Fibroblast of the aortic adventitia (primary cell): ENCODE measurements around the gene SLC1A3. TPM values are rescaled to one million over a fixed set of nuclear protein-coding genes. Genes with fewer than 3 reads are reported as not detected.

Source experiments
- DNase-seq: peaks from one replicate; pipeline ENCODE4 v3.0.0-alpha.2; 2010; ENCODE audit warnings: low read depth
- H3K4me3 ChIP-seq: 2 replicates; pipeline ENCODE4 v1.5.1; 2011; ENCODE audit warnings: low read depth, mild to moderate bottlenecking, control low read depth, low read length, moderate library complexity
- small RNA-seq: library from RNA; depleted of rRNA; stranded (forward); fragments of <200 nt; gene quantifications from one replicate; pipeline ENCODE3, GENCODE V24; 2012
- total RNA-seq: library from RNA; depleted of rRNA; stranded (reverse); fragments of >200 nt; gene quantifications from 2 replicates; pipeline ENCODE4 v1.2.3, GENCODE V29; 2012; ENCODE audit warnings: low replicate concordance
- TF ChIP-seq, protein P1 (sequence below): IDR thresholded peaks from 2 replicates; pipeline ENCODE4 v1.5.1; 2011; ENCODE audit warnings: mild to moderate bottlenecking, low read length, control low read depth, inconsistent platforms; ENCODE audit not compliant: insufficient read depth

SLC1A3 gene
- total RNA-seq, 1 donor = 3.7 TPM

GRCh38 chr5:36734422-36734821 is 128.0 kb downstream of the SLC1A3 start:
- DNase-seq = peak; percentile 52
- H3K4me3 ChIP-seq = no peak overlapping the region
- TF ChIP-seq, protein P1, sequence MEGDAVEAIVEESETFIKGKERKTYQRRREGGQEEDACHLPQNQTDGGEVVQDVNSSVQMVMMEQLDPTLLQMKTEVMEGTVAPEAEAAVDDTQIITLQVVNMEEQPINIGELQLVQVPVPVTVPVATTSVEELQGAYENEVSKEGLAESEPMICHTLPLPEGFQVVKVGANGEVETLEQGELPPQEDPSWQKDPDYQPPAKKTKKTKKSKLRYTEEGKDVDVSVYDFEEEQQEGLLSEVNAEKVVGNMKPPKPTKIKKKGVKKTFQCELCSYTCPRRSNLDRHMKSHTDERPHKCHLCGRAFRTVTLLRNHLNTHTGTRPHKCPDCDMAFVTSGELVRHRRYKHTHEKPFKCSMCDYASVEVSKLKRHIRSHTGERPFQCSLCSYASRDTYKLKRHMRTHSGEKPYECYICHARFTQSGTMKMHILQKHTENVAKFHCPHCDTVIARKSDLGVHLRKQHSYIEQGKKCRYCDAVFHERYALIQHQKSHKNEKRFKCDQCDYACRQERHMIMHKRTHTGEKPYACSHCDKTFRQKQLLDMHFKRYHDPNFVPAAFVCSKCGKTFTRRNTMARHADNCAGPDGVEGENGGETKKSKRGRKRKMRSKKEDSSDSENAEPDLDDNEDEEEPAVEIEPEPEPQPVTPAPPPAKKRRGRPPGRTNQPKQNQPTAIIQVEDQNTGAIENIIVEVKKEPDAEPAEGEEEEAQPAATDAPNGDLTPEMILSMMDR = peak; percentile 26

GRCh38 chr5:36735891-36736290 is 129.5 kb downstream of the SLC1A3 start:
- DNase-seq = no peak
- H3K4me3 ChIP-seq = no peak overlapping the region
- TF ChIP-seq, protein P1 = no peak

Small RNA genes lying within 50 kb of the gene (small RNA-seq; reads per million reads assigned to genes)
- gene AC010631.1 = not detected
